ENCODE measurements around the gene LRP1. TPM values are rescaled to one million over a fixed set of nuclear protein-coding genes. Genes with fewer than 3 reads are reported as not detected.

LRP1 gene
- total and polyA plus RNA-seq, 2 experiments from 2014 or later = 26.6 to 145 TPM

DNA sequence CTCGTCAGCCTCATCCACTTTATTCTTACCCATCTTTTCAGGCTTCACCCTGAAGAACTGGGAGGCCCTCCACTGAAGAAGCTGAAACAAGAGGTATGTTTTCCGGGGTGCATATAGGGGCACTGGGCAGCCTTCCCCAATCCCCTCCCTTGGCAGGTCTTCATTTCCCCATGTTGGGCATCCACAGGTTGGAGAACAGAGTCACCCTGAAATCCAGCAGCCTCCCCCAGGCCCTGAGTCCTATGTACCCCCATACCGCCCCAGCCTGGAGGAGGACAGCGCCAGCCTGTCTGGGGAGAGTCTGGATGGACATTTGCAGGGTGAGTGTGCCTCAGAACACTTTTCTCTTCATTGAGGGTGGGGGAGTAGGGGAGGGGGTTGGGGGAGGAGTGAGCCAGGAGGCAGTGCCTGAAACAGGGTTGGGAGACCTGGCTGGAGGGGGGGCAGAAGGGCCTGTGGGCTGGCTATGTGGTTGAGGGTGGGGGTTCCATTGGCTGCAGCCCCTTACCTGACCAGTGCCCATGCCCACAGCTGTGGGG lies 35.3 kb upstream of the LRP1 start (continued):
- TF ChIP-seq NANOG (IDR thresholded peaks at IDR 0.05; ENCODE audit: borderline replicate concordance) = no peak
- no peak for TF ChIP-seq EZH2 (IDR thresholded peaks at IDR 0.05; ENCODE audit: low read depth, unreplicated experiment)
- TF ChIP-seq, protein P1, sequence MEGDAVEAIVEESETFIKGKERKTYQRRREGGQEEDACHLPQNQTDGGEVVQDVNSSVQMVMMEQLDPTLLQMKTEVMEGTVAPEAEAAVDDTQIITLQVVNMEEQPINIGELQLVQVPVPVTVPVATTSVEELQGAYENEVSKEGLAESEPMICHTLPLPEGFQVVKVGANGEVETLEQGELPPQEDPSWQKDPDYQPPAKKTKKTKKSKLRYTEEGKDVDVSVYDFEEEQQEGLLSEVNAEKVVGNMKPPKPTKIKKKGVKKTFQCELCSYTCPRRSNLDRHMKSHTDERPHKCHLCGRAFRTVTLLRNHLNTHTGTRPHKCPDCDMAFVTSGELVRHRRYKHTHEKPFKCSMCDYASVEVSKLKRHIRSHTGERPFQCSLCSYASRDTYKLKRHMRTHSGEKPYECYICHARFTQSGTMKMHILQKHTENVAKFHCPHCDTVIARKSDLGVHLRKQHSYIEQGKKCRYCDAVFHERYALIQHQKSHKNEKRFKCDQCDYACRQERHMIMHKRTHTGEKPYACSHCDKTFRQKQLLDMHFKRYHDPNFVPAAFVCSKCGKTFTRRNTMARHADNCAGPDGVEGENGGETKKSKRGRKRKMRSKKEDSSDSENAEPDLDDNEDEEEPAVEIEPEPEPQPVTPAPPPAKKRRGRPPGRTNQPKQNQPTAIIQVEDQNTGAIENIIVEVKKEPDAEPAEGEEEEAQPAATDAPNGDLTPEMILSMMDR (conservative IDR thresholded peaks at IDR 0.05; ENCODE audit: low read depth in 2 of 2) = no peak
- TF ChIP-seq ETS1 (IDR thresholded peaks at IDR 0.05) = no peak
- TF ChIP-seq CREB1 (CRISPR knock-in tag; IDR thresholded peaks at IDR 0.05; ENCODE audit: low read depth) = no peak

DNA sequence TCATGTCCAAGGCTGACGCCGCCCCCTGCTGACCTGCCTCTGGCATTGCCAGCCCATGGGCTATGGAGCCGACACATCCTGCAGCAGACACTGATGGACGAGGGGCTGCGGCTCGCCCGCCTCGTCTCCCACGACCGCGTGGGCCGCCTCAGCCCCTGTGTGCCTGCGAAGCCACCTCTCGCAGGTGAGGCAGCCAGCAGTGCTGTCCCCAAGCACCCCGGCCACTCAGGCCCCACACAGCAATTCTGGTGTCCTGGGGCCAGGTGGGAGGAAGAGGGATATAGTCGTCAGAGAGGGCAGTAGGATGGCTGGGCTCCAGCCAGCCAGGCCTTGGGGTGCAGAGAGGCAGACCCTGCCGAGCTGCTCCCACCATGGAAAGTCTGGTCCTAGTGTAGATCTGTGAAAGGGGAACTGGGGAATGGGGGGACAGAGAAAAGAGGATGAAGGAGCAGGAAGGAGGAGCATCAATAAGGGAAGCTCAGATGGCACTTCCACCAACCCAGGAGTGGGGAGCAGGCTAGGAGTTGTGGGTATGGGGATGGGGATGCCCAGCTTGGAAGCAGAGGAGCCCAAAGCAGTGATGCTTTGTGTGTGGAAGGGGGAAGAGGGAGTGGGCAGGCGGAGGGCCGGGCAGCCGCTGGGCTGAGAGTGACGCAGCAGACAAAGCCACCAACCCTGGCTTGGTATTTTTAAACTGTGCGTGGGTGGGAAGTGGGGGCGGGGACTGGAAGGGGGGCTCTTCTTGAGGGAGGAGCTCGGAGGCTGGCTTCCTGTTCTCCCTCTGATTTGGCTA lies 34.7 kb upstream of the LRP1 start:
- no peaks in the 10 kb centered on the region for H3K36me3 ChIP-seq (ENCODE audit: insufficient read depth)
- DNase-seq (ENCODE audit: low spot score) (peak; percentile 81), ATAC-seq (peak; percentile 55)
- peaks cover 13% of the 10 kb centered on the region; the same call in 1 of the 2 replicates for H3F3A ChIP-seq (replicated peaks; ENCODE audit: low read depth)
- H3K4me3 Mint-ChIP-seq = peak overlapping the region; percentile 29
- no peaks in the 10 kb centered on the region for H3K9me2 ChIP-seq (ENCODE audit: insufficient read depth)
- H4K20me1 ChIP-seq (replicated peaks; ENCODE audit: insufficient read depth) = no peaks in the 10 kb centered on the region; the same call in 1 of the 2 replicates
- TF ChIP-seq POLR2AphosphoS5 (IDR thresholded peaks at IDR 0.05; ENCODE audit: low read depth) = peak; percentile 36; the same call in 1 of the 2 replicates
- TF ChIP-seq CREB1 (CRISPR knock-in tag; IDR thresholded peaks at IDR 0.05; ENCODE audit: low read depth) = peak; percentile 52; the same call in 1 of the 2 replicates
- TF ChIP-seq, protein P1 (conservative IDR thresholded peaks at IDR 0.05; ENCODE audit: low read depth in 2 of 2) = peak; percentile 59 to 92
- no peak for TF ChIP-seq NANOG (IDR thresholded peaks at IDR 0.05; ENCODE audit: borderline replicate concordance)
- H3K9me3 Mint-ChIP-seq = no peaks in the 10 kb centered on the region
- H3K27ac ChIP-seq (ENCODE audit: low read depth) = peak overlapping the region; percentile 86; the same call in 1 of the 2 replicates
- peaks cover 59% of the 10 kb centered on the region for H3K4me1 Mint-ChIP-seq
- peak overlapping the region; percentile 35; the same call in 1 of the 2 replicates for H3K4me3 ChIP-seq
- peaks cover 40% of the 10 kb centered on the region for H3K27me3 Mint-ChIP-seq (ENCODE audit: insufficient read depth, low read depth, poor library complexity)
- H2AFZ ChIP-seq = no peak overlapping the region
- H3K27me3 ChIP-seq (ENCODE audit: insufficient read depth) = no peaks in the 10 kb centered on the region
- H3K4me1 ChIP-seq (ENCODE audit: insufficient read depth) = peaks cover 27% of the 10 kb centered on the region
- H3K36me3 Mint-ChIP-seq (ENCODE audit: low read depth) = peaks cover 61% of the 10 kb centered on the region
- peaks cover 8% of the 10 kb centered on the region; the same call in 1 of the 2 replicates for H3K79me2 ChIP-seq (replicated peaks; ENCODE audit: insufficient read depth)
- peak overlapping the region; percentile 71 for H3K4me2 ChIP-seq
- H3K27ac Mint-ChIP-seq = peak overlapping the region; percentile 88
